Ascending aorta (tissue), 2 donors: ENCODE results near the gene IWS1. TPM values are rescaled to one million over a fixed set of nuclear protein-coding genes. Genes with fewer than 3 reads are reported as not detected.
A peak's percentile ranks its signal among the peaks of the same experiment; 100 is the strongest.

ENCODE experiments used
- DNase-seq, 2 donors: peaks; one replicate each; pipeline ENCODE4 v3.0.0-alpha.2; 2019; ENCODE audit warnings: low spot score in 2 of 2
- H3K27ac ChIP-seq, 2 donors: fragments of 200-600 bp; sonication (generic); one replicate each; pipeline ENCODE4 v1.5.1; 2016 to 2017; ENCODE audit warnings: mild to moderate bottlenecking in 1 of 2
- H3K27me3 ChIP-seq: fragments of 200-600 bp; sonication (generic); one replicate; pipeline ENCODE4 v1.5.1; 2017
- H3K36me3 ChIP-seq, 2 donors: fragments of 200-600 bp; sonication (generic); one replicate each; pipeline ENCODE4 v1.5.1; 2016
- H3K4me1 ChIP-seq, 2 donors: fragments of 200-600 bp; sonication (generic); one replicate each; pipeline ENCODE4 v1.5.1; 2016 to 2017; ENCODE audit warnings: mild to moderate bottlenecking in 1 of 2
- H3K4me3 ChIP-seq, 2 donors: fragments of 200-600 bp; sonication (generic); one replicate each; pipeline ENCODE4 v1.5.1; 2016 to 2017; ENCODE audit warnings: mild to moderate bottlenecking in 1 of 2
- H3K9me3 ChIP-seq, 2 donors: fragments of 200-600 bp; sonication (generic); one replicate each; pipeline ENCODE4 v1.5.1; 2016
- intact Hi-C: fragments of 100-400 bp; cut with DNase I; formaldehyde crosslinking; loops from one replicate; pipeline ENCODE4 v1.15.1; 2023
- total RNA-seq: library from RNA; depleted of rRNA; stranded (reverse); fragments of >200 nt; gene quantifications from one replicate; pipeline ENCODE4 v1.1.0, GENCODE V29; 2016
- TF ChIP-seq, protein P1 (sequence below), 3 experiments: fragments of 200-600 bp in 2 of 3; fragments of 450-650 bp in 1 of 3; sonication (generic) in 2 of 3; IDR thresholded peaks; one replicate each; pipeline ENCODE4 v1.5.1; 2016 to 2019; ENCODE audit warnings: antibody characterized with exemption in 3 of 3, mild to moderate bottlenecking in 1 of 3, moderate library complexity in 1 of 3

IWS1 gene
- total RNA-seq, 1 donor from 2014 or later = 54.6 TPM

DNA sequence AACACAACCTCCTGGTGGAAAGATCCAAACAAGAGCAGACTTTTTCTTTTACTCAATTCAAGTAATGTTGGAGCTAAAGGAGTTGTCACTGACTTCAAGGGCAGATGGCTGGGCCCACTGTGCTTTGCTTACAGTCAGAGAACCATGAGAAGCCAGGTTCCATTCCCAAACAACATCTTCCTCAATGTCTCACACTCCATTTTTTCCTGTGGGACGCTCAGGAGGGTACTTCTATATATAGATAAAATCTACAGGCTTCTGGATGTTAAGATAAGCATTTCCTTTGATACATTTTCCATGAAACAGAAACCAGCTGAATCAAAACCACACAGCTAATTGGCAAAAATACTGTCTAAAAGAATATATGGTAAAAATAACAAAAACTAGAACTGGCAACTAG, 14.4 kb downstream of the IWS1 start:
- no peak overlapping the region for H3K27ac ChIP-seq
- no peaks in the 10 kb centered on the region for H3K9me3 ChIP-seq
- H3K4me1 ChIP-seq = peaks cover 0 to 33% of the 10 kb centered on the region in 2 donors
- H3K4me3 ChIP-seq = no peak overlapping the region
- no peak for DNase-seq
- intact Hi-C loops = no loop called here
- H3K27me3 ChIP-seq = no peaks in the 10 kb centered on the region
- TF ChIP-seq, protein P1, sequence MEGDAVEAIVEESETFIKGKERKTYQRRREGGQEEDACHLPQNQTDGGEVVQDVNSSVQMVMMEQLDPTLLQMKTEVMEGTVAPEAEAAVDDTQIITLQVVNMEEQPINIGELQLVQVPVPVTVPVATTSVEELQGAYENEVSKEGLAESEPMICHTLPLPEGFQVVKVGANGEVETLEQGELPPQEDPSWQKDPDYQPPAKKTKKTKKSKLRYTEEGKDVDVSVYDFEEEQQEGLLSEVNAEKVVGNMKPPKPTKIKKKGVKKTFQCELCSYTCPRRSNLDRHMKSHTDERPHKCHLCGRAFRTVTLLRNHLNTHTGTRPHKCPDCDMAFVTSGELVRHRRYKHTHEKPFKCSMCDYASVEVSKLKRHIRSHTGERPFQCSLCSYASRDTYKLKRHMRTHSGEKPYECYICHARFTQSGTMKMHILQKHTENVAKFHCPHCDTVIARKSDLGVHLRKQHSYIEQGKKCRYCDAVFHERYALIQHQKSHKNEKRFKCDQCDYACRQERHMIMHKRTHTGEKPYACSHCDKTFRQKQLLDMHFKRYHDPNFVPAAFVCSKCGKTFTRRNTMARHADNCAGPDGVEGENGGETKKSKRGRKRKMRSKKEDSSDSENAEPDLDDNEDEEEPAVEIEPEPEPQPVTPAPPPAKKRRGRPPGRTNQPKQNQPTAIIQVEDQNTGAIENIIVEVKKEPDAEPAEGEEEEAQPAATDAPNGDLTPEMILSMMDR (IDR thresholded peaks at IDR 0.05) = no peak
- H3K36me3 ChIP-seq = no peaks in the 10 kb centered on the region

DNA sequence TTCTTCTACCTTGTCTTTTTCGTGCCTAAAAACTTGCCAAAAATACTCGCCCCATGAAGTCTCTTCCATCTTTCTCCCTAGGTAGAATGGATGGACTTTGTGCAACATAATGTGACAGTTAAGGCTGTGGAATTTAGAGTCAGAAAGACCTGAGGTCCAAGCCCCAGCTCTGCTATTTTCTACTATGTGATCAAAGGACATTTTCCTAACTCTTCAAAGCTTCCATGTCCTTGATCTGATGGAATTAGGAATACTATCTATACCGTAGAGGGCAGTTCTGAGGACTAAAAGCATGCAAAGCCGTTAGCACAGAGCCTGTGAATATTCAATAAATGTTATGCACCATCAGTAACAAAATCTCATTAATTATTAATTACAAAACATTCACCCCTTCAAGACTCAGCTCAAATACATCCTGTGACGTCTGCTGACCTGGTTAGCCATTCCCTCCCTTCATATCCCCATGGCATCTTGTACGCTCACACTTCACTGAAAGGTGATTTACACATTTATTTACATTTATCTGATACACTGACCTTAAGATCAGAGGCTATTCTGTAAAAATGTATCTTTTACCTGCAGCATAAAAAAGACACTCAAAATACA, 15.1 kb downstream of the IWS1 start:
- Histone ChIP-seq H3K27ac (no peak overlapping the region), H3K4me3 (no peak overlapping the region), H3K9me3 (no peaks in the 10 kb centered on the region), H3K4me1 (peaks cover 0 to 28% of the 10 kb centered on the region in 2 donors), H3K36me3 (no peaks in the 10 kb centered on the region), H3K27me3 (no peaks in the 10 kb centered on the region)
- no peak for DNase-seq
- TF ChIP-seq, protein P1 (IDR thresholded peaks at IDR 0.05) = no peak
- intact Hi-C loops = no loop called here

DNA sequence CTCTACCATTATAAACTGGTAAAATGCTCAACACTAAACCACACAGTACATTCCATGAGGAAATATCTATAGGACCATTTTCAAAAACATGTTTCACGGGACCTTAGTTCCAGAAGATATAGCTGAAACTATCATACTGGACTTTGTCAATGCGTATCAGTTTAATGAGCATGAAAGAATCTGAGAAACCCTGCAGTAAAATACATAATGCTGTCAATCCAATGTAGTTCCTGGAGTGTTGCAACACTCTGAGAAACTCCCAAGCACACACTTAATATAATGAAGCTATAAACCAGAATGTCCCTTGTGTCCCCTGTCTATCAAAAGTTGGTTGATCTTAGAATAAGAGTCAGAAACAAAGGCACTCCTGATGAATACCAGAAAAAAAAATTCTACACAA, 16.2 kb downstream of the IWS1 start:
- H3K27ac ChIP-seq = peak overlapping the region in 1 of 2 donors; percentile 39
- H3K36me3 ChIP-seq = peaks cover 4% of the 10 kb centered on the region in 2 donors
- no peak overlapping the region for H3K4me3 ChIP-seq
- intact Hi-C loops = no loop called here
- no peaks in the 10 kb centered on the region for H3K9me3 ChIP-seq
- TF ChIP-seq, protein P1 (IDR thresholded peaks at IDR 0.05) = no peak
- DNase-seq = no peak
- no peaks in the 10 kb centered on the region for H3K27me3 ChIP-seq
- peaks cover 0 to 17% of the 10 kb centered on the region in 2 donors for H3K4me1 ChIP-seq

DNA sequence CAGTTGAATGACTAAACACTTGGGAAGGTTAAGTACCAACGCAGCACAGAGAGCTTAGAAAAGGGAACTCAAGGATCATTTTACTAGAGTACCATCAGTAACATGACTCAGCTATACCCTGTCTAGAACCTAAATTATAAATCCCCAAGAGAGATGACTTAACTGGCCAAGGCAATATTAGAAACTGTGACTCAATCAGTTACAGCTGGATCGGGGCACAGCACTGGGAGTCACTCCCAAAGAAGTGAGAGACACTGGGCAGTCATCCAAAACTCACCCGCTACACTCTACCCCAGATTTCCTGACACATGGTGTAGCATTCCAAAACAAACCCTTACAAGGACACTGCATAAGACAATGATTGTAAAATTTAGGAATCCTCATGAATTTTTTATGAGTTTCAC, 17.7 kb downstream of the IWS1 start:
- intact Hi-C loops = loop anchor here (1.0 to 5.0 kb wide), 6 partner anchors 18 to 304 kb away; partner anchors contain the start of genes GPR17, IWS1, MAP3K2 and SFT2D3
- Histone ChIP-seq H3K4me1 (peaks cover 0 to 16% of the 10 kb centered on the region in 2 donors), H3K4me3 (no peak overlapping the region), H3K9me3 (no peaks in the 10 kb centered on the region), H3K36me3 (peaks cover 16 to 17% of the 10 kb centered on the region in 2 donors), H3K27me3 (no peaks in the 10 kb centered on the region), H3K27ac (peak overlapping the region; percentile 59 to 78)
- peak; percentile 57 to 94 for DNase-seq
- TF ChIP-seq, protein P1 (IDR thresholded peaks at IDR 0.05) = no peak

DNA sequence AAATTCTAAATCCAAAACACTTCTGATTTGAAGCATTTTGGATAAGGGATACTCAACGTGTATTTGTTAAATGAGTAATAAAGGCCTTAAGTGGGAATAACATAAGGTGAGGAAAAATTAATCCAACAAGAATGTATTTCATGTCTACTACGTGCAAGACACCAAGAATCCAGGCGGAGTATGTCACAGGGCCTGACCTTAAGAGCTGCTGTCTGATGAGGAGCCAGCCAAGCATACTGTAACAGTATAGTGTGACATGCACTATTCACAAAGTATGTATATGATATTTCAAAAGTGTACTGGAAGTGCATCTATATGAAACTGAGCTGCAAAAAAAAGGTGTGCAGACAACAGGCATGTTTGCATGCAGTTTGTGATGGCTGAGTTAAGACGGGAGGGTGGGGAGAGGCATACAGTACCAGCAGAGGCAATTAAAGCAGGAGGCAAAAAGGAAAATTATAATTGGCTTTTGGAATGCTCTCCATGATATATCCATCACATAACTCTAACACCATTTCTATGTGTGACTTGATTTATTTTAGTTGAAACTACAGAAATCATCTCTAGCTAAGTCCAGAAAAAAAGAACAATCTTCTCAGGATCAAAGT, 18.2 kb downstream of the IWS1 start:
- intact Hi-C loops = loop anchor here (1.0 to 5.0 kb wide), 6 partner anchors 18 to 304 kb away; partner anchors contain the start of genes GPR17, IWS1, MAP3K2 and SFT2D3

More for the DNA sequence above, 18.2 kb downstream of the IWS1 start:
- H3K27me3 ChIP-seq = no peaks in the 10 kb centered on the region
- H3K9me3 ChIP-seq = no peaks in the 10 kb centered on the region
- TF ChIP-seq, protein P1 (IDR thresholded peaks at IDR 0.05) = no peak
- peak overlapping the region; percentile 45 to 48 for H3K27ac ChIP-seq
- no peak overlapping the region for H3K4me3 ChIP-seq
- H3K4me1 ChIP-seq = peaks cover 0 to 16% of the 10 kb centered on the region in 2 donors
- no peak for DNase-seq
- H3K36me3 ChIP-seq = peaks cover 19 to 20% of the 10 kb centered on the region in 2 donors
